D721Med (cell line): ENCODE data around the gene PLCD3.

Source experiments
- DNase-seq: peaks from one replicate; pipeline ENCODE4 v3.0.0; 2011; ENCODE audit warnings: low spot score; ENCODE audit not compliant: insufficient read length
- FAIRE-seq: peaks from 2 replicates; lab custom pipeline; 2011; peaks lifted over from hg19 to GRCh38; lab: Jason Lieb, UNC
- CTCF ChIP-seq: IDR thresholded peaks from 2 replicates; pipeline ENCODE4 v1.5.1; 2012; ENCODE audit warnings: mild to moderate bottlenecking, control low read depth; ENCODE audit not compliant: insufficient read depth; ENCODE audit errors: missing control alignments

PLCD3 gene

GRCh38 chr17:45119964-45120363 is 12.4 kb downstream of the PLCD3 start:
- FAIRE-seq (no peak), DNase-seq (no peak)
- TF ChIP-seq CTCF = no peak

- DNase-seq = no peak
- no peak for FAIRE-seq
- no peak for TF ChIP-seq CTCF
These were observed 13.6 kb downstream of the PLCD3 start for GRCh38 chr17:45118691-45119090.

GRCh38 chr17:45117848-45118646 is 14.3 kb downstream of the PLCD3 start:
- DNase-seq (no peak), FAIRE-seq (no peak)
- TF ChIP-seq CTCF = no peak

- FAIRE-seq (no peak), DNase-seq (no peak)
- TF ChIP-seq CTCF = no peak
These were observed 15.0 kb downstream of the PLCD3 start for GRCh38 chr17:45117334-45117733.

GRCh38 chr17:45116434-45117016 is 15.8 kb downstream of the PLCD3 start:
- DNase-seq (no peak), FAIRE-seq (no peak)
- no peak for TF ChIP-seq CTCF

GRCh38 chr17:45115871-45116270 is 16.4 kb downstream of the PLCD3 start:
- no peak for DNase-seq
- FAIRE-seq = no peak
- no peak for TF ChIP-seq CTCF
